Embryonic facial prominence (tissue), 1 donor: ENCODE measurements around the gene DOCK9.

Experiments used
- DNase-seq: peaks from one replicate; pipeline ENCODE4 v3.0.0-alpha.2; 2016; ENCODE audit errors: extremely low spot score

DOCK9 gene

GRCh38 chr13:98886587-98887230, 91.2 kb downstream of the DOCK9 start:
- DNase-seq: no peak

- DNase-seq: no peak
These were observed 92.3 kb downstream of the DOCK9 start for GRCh38 chr13:98885600-98885999.

DNA sequence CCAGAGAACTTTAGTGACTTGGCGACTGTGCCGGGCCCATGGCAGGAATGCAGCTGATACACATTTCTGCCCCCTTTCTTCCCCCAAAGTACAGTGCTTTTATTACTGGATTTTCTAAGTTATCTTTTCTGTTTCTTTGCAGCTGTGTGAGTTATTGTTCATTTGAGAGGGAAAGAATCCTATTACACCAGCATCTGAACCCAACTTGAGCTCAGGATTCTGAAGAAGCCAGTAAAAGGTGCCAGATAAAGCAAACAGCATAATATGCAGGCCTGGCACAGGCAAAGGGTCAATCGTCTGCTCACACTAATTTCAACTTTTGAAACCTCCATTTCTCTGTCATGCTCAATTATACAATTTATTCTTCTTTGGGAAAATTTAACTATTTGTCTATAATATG, 93.9 kb downstream of the DOCK9 start:
- no peak for DNase-seq

DNA sequence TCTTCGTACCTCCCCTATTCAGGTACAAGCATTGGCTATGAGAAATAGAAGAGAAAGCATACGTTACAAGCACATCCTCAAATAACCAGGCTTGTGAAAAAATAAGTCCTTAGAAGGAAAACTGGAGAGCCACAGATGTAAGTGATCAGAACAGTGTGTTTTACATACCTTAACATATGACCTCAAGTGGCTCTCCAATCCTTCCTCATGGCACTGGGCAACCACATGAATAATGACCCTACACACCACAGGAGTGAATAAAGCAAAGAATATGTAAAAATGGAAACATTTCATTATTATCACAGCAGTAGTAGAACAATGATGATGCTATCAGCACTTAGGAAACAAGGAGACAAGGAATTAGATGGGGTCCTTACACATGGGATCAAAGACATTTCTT, 96.5 kb downstream of the DOCK9 start:
- no peak for DNase-seq

GRCh38 chr13:98880677-98881076, 97.2 kb downstream of the DOCK9 start:
- no peak for DNase-seq

- no peak for DNase-seq
These were observed 97.9 kb downstream of the DOCK9 start for GRCh38 chr13:98879957-98880356.

DNA sequence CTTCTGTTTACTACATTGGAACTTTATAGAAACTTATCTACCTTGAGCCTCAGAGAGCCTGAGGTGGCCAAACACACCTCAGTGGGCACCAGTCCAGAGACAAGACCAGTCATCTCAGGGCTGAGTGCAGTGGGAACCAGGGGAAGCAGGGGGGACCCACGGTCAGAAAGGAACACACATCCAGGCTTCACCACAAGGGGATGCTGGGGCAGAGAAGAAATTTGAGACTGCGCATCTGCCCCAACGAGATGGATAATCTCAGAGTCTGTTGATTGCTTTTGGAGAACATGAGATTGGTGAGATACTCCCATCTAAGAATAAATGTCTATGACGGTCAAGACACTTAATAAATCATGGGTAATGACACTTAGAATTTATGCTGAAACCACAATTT, 98.7 kb downstream of the DOCK9 start:
- DNase-seq: no peak

GRCh38 chr13:98878486-98879126, 99.3 kb downstream of the DOCK9 start:
- DNase-seq: no peak

DNA sequence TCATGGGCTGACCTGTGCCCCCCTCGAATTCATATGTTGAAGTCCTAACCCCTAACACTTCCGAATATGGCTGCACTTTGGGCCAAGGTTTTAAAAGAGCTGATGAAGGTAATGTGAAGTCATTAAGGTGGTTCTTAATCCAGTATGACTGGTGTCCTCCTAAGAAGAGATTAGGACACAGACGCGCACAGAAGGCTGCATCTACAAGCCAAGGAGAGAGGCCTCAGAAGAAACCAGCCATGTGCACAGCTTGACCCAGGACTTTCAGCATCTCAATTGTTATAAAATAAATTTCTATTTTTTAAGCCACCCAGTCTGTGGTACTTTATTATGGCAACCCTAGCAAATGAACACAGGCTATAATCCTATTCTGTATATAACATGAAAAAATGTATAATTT, 99.9 kb downstream of the DOCK9 start:
- DNase-seq: no peak

- no peak for DNase-seq
These were observed 100.4 kb downstream of the DOCK9 start for GRCh38 chr13:98877466-98877865.

DNA sequence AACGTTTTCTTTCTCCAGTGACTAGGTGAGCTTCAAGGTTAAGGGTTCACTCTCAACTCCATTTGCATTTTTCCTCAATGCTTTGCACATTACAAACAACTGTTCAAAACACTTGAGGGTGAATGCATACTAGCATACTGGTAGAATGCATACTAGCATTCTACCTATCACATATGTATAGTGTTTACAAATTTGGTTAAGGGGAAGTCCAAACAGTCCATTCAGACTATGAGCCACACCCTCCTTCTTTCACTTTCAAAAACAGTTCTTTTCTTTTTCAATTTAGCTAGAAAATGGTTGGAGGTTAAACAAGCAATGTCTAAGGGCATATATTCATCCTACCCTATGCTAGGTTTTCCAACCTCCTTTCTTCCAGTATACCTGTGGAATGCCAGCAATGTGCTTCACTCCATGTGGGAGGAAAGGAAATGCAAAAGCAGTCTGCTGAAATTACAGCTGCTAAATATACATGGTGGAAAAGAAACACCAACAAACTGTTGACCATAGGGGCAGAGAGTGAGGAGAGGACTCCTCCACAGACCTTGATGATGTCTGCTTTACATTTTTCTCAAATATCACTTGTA, 102.6 kb downstream of the DOCK9 start:
- DNase-seq: no peak

GRCh38 chr13:98874029-98874397, 103.9 kb downstream of the DOCK9 start:
- DNase-seq: no peak

DNA sequence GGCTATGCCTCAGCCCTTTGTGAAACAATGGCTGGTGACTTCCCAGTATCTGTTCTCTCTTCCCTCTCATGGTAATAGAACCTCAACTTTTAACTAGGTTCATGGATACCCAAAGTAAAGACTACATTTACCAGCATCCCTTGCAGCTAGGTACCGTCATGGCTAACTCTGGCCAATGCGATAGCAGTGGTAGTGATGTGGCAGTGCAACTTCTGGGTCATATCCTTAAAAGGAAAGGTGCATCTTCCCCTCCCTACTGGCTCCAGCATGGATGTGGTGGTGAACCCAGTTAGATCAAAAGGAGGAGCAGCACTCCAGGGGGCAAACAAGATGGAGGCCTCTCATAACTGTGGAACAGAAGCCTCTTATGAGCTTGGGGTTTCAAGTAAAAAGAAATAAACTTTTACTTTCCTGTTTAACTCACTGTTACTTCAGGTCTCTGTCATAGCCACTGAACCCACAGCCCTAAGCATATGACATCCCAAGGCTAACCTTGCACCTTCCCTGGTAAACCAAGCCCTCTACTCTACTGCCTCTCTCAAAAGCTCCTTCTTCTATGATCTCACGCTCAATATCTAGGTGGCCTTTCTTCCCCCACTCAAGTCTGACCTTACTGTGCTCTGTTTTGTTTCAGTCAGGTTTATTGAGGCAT, 104.4 kb downstream of the DOCK9 start:
- no peak for DNase-seq

GRCh38 chr13:98871727-98872126, 106.1 kb downstream of the DOCK9 start:
- DNase-seq: no peak

DNA sequence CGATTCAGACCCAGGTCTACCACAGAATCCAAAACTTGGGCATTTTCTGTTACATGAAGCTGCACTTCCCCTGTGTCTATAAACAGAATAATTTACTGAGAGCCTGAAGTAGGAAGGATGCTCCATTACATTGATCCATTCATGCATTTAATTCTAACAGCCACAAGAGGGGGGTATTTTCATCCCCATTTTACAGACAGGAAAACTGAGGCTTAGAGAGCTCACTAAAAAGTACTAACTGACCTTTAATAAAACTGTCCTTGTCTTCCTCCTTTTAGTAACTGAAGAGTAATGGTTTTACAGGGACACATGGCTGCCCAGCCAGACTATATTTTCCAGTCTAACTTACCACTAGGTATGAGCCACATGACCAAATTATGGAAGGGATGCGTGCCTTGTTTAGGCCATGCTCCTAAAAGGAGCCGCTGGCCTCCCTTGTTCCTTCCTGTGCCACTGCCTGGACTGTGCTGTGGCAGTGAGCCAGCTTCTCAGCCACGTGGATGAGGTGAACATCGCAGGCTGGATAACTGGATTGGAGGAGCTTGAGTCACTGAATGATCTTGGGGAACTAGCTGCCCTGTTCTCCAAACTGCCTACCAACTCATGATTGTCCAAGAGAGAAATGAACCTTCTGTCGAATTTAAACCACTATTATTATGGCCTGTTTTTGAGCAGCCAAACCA, 108.3 kb downstream of the DOCK9 start:
- DNase-seq: no peak

DNA sequence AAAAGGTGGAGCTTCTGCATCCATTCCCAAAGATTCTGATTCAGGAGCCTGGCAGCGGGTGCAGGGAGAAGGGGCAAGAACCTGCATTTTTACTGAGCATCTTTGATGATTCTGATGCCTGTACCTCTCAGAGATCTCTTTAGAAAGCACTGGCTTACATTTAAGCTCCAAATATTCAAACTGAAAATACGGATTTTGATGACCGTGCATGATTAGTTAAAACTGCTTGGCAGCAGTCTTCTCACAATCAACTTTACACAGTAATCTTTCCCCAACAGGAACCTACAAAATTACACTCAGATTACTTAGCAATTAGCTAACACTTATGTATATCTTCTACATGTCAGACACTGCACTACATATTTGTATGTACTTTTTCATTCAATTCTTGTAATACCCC, 108.9 kb downstream of the DOCK9 start:
- DNase-seq: no peak

- no peak for DNase-seq
These were observed 111.0 kb downstream of the DOCK9 start for GRCh38 chr13:98866882-98867281.

GRCh38 chr13:98860491-98860890, 117.4 kb downstream of the DOCK9 start:
- no peak for DNase-seq

GRCh38 chr13:98858191-98858590, 119.7 kb downstream of the DOCK9 start:
- no peak for DNase-seq

DNA sequence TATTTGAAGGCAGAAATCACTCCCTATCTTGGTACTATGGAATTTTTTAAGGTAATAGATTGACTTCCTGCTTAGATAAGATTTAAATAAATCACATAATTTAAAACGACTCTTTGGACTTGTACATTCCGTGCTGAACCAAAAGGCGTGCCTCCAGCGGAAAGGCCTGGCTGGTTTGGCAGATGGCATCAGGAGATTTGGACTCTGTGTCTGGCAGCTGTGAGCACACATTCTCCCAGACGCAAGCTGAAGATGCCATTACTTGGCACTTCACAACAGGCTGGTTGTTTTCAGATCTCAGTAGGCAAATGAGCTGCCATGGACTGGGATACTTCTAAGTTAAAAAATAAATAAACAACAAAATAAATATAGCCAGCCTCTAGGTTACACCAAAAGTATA, 120.9 kb downstream of the DOCK9 start:
- no peak for DNase-seq

GRCh38 chr13:98854448-98854847, 123.4 kb downstream of the DOCK9 start:
- no peak for DNase-seq

GRCh38 chr13:98853771-98854221, 124.1 kb downstream of the DOCK9 start:
- no peak for DNase-seq
